Upper lobe of left lung (tissue), 4 donors: ENCODE measurements around the gene DCP1B.

Experiments
- CTCF ChIP-seq, 6 experiments: fragments of 450-650 bp in 4 of 6; fragments of 200-600 bp in 2 of 6; sonication (generic) in 2 of 6; IDR thresholded peaks; one replicate each; pipeline ENCODE4 v1.5.1; 2016 to 2019; ENCODE audit warnings: antibody characterized with exemption in 6 of 6
- POLR2AphosphoS5 ChIP-seq, 2 donors: sonication (generic); formaldehyde crosslinking; IDR thresholded peaks; one replicate each; pipeline ENCODE4 v1.5.1; 2017; ENCODE audit warnings: antibody characterized with exemption in 2 of 2

GRCh38 chr12:1919284-1919683, 85.0 kb downstream of the DCP1B start:
- TF ChIP-seq CTCF (IDR thresholded peaks at IDR 0.05), result no peak
- no peak for TF ChIP-seq POLR2AphosphoS5 (IDR thresholded peaks at IDR 0.05)
